Testis (tissue), 3 donors: ENCODE data around the gene EAPP. TPM values are rescaled to one million over a fixed set of nuclear protein-coding genes. Genes with fewer than 3 reads are reported as not detected.
"Not testable (repeated sequence)": the region's sequence is repeated elsewhere in the genome, so short reads cannot be mapped to it uniquely, and the experiment has no call there.

Source experiments
- DNase-seq: peaks from one replicate; pipeline ENCODE4 v3.0.0-alpha.2; 2019
- H3K27ac ChIP-seq, 2 donors: fragments of 200-600 bp; sonication (generic); one replicate each; pipeline ENCODE4 v1.5.1; 2019
- H3K27me3 ChIP-seq: fragments of 200-600 bp; sonication (generic); one replicate; pipeline ENCODE4 v1.5.1; 2019
- H3K36me3 ChIP-seq: fragments of 200-600 bp; sonication (generic); one replicate; pipeline ENCODE4 v1.5.1; 2017; ENCODE audit warnings: low read depth; ENCODE audit errors: missing control alignments
- H3K4me1 ChIP-seq: fragments of 200-600 bp; sonication (generic); one replicate; pipeline ENCODE4 v1.5.1; 2019
- H3K4me3 ChIP-seq, 2 donors: fragments of 200-600 bp; sonication (generic); one replicate each; pipeline ENCODE4 v1.5.1; 2017 to 2019
- H3K9me3 ChIP-seq: fragments of 200-600 bp; sonication (generic); one replicate; pipeline ENCODE4 v1.5.1; 2017
- CTCF ChIP-seq, 3 experiments: fragments of 450-650 bp in 2 of 3; fragments of 200-600 bp in 1 of 3; sonication (generic) in 1 of 3; IDR thresholded peaks; one replicate each; pipeline ENCODE4 v1.5.1; 2016 to 2019; ENCODE audit warnings: antibody characterized with exemption in 3 of 3, mild to moderate bottlenecking in 2 of 3, moderate library complexity in 1 of 3
- POLR2A ChIP-seq: fragments of 450-650 bp; IDR thresholded peaks from one replicate; pipeline ENCODE4 v1.6.1; 2017; ENCODE audit warnings: antibody characterized with exemption, mild to moderate bottlenecking, moderate library complexity
- WGBS, 2 donors: methylation state at CpG; one replicate each; pipeline ENCODE4 v1.1.5; 2018; 5-methylcytosine and 5-hydroxymethylcytosine counted together
- intact Hi-C: fragments of 100-400 bp; cut with DNase I; formaldehyde crosslinking; loops from one replicate; pipeline ENCODE4 v1.15.1; 2023; ENCODE audit warnings: low total_unique reads
- polyA plus RNA-seq: library from polyadenylated mRNA; stranded (reverse); fragments of 350-450 nt; fragmentation: Illumina TruSeq; extraction: RNeasy Lipid Tissue Mini Kit (QIAGEN cat#74804); gene quantifications from one replicate; pipeline ENCODE4 v1.2.3, GENCODE V29; 2014; ENCODE audit warnings: low read depth, low replicate concordance; ENCODE audit not compliant: insufficient read depth
- total RNA-seq, 2 donors: library from RNA; depleted of rRNA; stranded (reverse); fragments of >200 nt; gene quantifications; one replicate each; pipeline ENCODE4 v1.2.3, GENCODE V29; 2016

EAPP gene
- total and polyA plus RNA-seq, 3 donors from 2014 or later, result 33.1 to 46.9 (median 38.0) TPM

DNA sequence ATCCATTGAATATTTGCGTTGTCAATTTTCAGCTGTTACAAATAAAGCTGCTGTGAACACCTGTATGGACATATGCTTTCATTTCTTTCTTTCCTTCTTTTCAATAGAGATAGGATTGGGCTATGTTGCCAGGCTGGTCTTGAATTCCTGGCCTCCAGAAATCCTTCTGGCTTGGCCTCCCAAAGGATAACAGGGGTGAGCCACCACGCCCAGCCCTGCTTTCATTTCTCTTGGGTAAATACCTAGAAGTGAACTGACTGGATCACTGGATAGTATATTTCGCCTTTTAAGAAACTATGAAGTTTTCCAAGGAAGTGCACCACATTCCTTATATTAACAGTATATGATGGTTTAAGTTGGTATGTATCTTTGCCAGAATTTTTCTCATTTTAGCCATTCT lies 32.3 kb upstream of the EAPP start:
- DNase-seq, result no peak
- Histone ChIP-seq H3K9me3 (no peaks in the 10 kb centered on the region), H3K27ac (no peak overlapping the region), H3K4me3 (no peak overlapping the region), H3K36me3 (no peaks in the 10 kb centered on the region), H3K4me1 (no peaks in the 10 kb centered on the region), H3K27me3 (no peaks in the 10 kb centered on the region)
- intact Hi-C loops, result no loop called here
- WGBS, 2 donors, result 94 to 95% methylated on average over 3 of the region's 3 CpGs
- TF ChIP-seq CTCF (IDR thresholded peaks at IDR 0.05), result no peak
- no peak for TF ChIP-seq POLR2A

GRCh38 chr14:34569750-34570149 lies 30.2 kb upstream of the EAPP start:
- no peak overlapping the region for H3K4me3 ChIP-seq
- H3K4me1 ChIP-seq, result no peaks in the 10 kb centered on the region
- H3K27ac ChIP-seq, result no peak overlapping the region
- DNase-seq, result no peak
- no peaks in the 10 kb centered on the region for H3K36me3 ChIP-seq
- no peak for TF ChIP-seq CTCF (IDR thresholded peaks at IDR 0.05)
- TF ChIP-seq POLR2A, result no peak
- intact Hi-C loops, result no loop called here
- H3K9me3 ChIP-seq, result no peaks in the 10 kb centered on the region
- WGBS, 2 donors, result 97 to 98% methylated on average over 4 of the region's 4 CpGs
- no peaks in the 10 kb centered on the region for H3K27me3 ChIP-seq

GRCh38 chr14:34568803-34569202 lies 29.3 kb upstream of the EAPP start:
- TF ChIP-seq CTCF (IDR thresholded peaks at IDR 0.05), result no peak
- no peak for TF ChIP-seq POLR2A
- H3K36me3 ChIP-seq, result no peaks in the 10 kb centered on the region
- H3K4me3 ChIP-seq, result no peak overlapping the region
- 83 to 93% methylated on average over 13 of the region's 13 CpGs for WGBS, 2 donors
- H3K27me3 ChIP-seq, result no peaks in the 10 kb centered on the region
- no peaks in the 10 kb centered on the region for H3K4me1 ChIP-seq
- H3K9me3 ChIP-seq, result no peaks in the 10 kb centered on the region
- intact Hi-C loops, result no loop called here
- no peak for DNase-seq
- H3K27ac ChIP-seq, result no peak overlapping the region

GRCh38 chr14:34562776-34563150 lies 23.3 kb upstream of the EAPP start:
- no peaks in the 10 kb centered on the region for H3K9me3 ChIP-seq
- no peaks in the 10 kb centered on the region for H3K27me3 ChIP-seq
- H3K4me3 ChIP-seq, result no peak overlapping the region
- no peak overlapping the region for H3K27ac ChIP-seq
- DNase-seq, result no peak
- 89 to 94% methylated on average over 8 of the region's 8 CpGs for WGBS, 2 donors
- intact Hi-C loops, result no loop called here
- TF ChIP-seq CTCF (IDR thresholded peaks at IDR 0.05) (no peak), POLR2A (no peak)
- H3K4me1 ChIP-seq, result no peaks in the 10 kb centered on the region
- no peaks in the 10 kb centered on the region for H3K36me3 ChIP-seq

GRCh38 chr14:34562037-34562775 lies 22.7 kb upstream of the EAPP start:
- H3K9me3 ChIP-seq, DNase-seq, H3K4me3 ChIP-seq, H3K4me1 ChIP-seq, H3K27ac ChIP-seq, H3K27me3 ChIP-seq, intact Hi-C loops, H3K36me3 ChIP-seq: not testable (repeated sequence)
- WGBS, 2 donors, result 90 to 91% methylated on average over 5 to 8 of the region's 8 CpGs

- H3K27ac ChIP-seq, H3K36me3 ChIP-seq, H3K4me3 ChIP-seq, intact Hi-C loops, H3K9me3 ChIP-seq, H3K4me1 ChIP-seq, DNase-seq, H3K27me3 ChIP-seq: not testable (repeated sequence)
- WGBS, 2 donors, result no CpG with 5 or more reads among the region's 35 CpGs
Observed at GRCh38 chr14:34556498-34556829, 17.0 kb upstream of the EAPP start.

DNA sequence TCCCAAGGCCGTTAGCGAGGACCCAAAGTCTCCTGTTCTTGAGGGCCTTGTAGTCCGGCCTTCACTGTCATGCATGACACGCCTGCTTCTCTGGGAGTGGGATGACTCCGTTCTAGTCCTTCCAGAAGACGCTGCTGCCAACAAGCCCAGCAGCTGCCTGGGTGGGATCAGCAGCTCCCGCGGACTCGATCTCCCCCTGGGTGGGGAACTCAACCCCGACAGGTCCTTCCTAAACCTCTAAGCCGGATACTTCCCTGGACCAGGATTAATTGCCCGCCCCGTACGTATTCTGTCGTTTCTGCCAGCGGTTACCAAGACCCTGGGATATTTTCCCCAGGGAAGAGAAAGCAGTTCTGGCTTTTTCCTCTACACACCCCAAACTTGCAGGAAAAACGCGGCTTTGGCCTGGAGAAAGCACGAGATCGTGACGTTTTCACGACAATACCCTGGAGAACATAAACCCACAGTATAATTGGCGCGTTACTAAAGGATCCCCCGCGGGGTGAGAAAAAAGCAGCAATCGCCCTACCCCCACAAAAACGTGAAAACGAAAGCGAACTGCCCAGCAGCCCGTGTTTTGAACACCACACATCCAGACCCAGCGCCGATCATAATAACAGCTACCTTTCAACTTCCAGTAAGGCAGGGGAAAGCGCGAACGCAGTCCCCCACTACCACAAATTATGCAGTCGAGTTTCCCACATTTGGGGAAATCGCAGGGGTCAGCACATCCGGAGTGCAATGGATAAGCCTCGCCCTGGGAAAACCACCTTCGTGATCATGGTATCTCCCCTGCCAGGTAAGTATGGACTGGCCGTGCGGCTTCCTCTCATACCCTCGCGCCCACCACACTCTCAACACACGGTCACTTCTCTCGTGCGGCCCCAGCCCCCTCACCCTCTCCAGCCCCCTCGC lies 16.3 kb upstream of the EAPP start:
- H3K27me3 ChIP-seq, H3K36me3 ChIP-seq, H3K9me3 ChIP-seq, H3K4me3 ChIP-seq, H3K4me1 ChIP-seq, intact Hi-C loops, DNase-seq, H3K27ac ChIP-seq: not testable (repeated sequence)
- WGBS, 2 donors, result no CpG with 5 or more reads among the region's 49 CpGs
